ENCODE results near the gene MRPL12.

MRPL12 gene

GRCh38 chr17:81681672-81682071, 21.5 kb upstream of the MRPL12 start:
- Histone ChIP-seq H3K9ac (ENCODE audit: low read length) (no peak overlapping the region), H2AFZ (ENCODE audit: low read length) (no peak overlapping the region), H3F3A (ENCODE audit: insufficient read depth, low read length) (no peaks in the 10 kb centered on the region), H3K36me3 (ENCODE audit: insufficient read depth, low read length) (peaks cover 15% of the 10 kb centered on the region; the same call in 1 of the 2 replicates), H3K4me3 (ENCODE audit: low read depth, low read length, poor library complexity, severe bottlenecking) (no peak overlapping the region), H4K20me1 (ENCODE audit: insufficient read depth, low read length) (no peaks in the 10 kb centered on the region), H3K4me1 (ENCODE audit: insufficient read depth, low read length, severe bottlenecking) (peaks cover 28% of the 10 kb centered on the region), H3K27me3 (ENCODE audit: insufficient read depth, low read length) (no peaks in the 10 kb centered on the region), H3K27ac (ENCODE audit: low read depth, low read length, poor library complexity, severe bottlenecking) (no peak overlapping the region), H3K79me2 (ENCODE audit: insufficient read depth, low read length) (peaks cover 15% of the 10 kb centered on the region), H3K4me2 (ENCODE audit: low read length) (no peak overlapping the region), H3K9me2 (ENCODE audit: low read depth, low read length) (no peaks in the 10 kb centered on the region), H3K9me3 (ENCODE audit: low read length) (no peaks in the 10 kb centered on the region)
- no peak for TF ChIP-seq EZH2 (IDR thresholded peaks at IDR 0.05; ENCODE audit: borderline replicate concordance, low read length)

- H3F3A ChIP-seq (ENCODE audit: insufficient read depth, low read length), result no peaks in the 10 kb centered on the region
- no peaks in the 10 kb centered on the region for H3K9me3 ChIP-seq (ENCODE audit: low read length)
- no peak overlapping the region for H3K27ac ChIP-seq (ENCODE audit: low read depth, low read length, poor library complexity, severe bottlenecking)
- H3K4me2 ChIP-seq (ENCODE audit: low read length), result peak overlapping the region; percentile 87
- H3K27me3 ChIP-seq (ENCODE audit: insufficient read depth, low read length), result no peaks in the 10 kb centered on the region
- H3K9ac ChIP-seq (ENCODE audit: low read length), result peak overlapping the region; percentile 86
- H3K4me3 ChIP-seq (ENCODE audit: low read depth, low read length, poor library complexity, severe bottlenecking), result peak overlapping the region; percentile 82
- H3K9me2 ChIP-seq (ENCODE audit: low read depth, low read length), result no peaks in the 10 kb centered on the region
- H3K4me1 ChIP-seq (ENCODE audit: insufficient read depth, low read length, severe bottlenecking), result peaks cover 28% of the 10 kb centered on the region
- H2AFZ ChIP-seq (ENCODE audit: low read length), result no peak overlapping the region
- peaks cover 15% of the 10 kb centered on the region for H3K79me2 ChIP-seq (ENCODE audit: insufficient read depth, low read length)
- TF ChIP-seq CTCF (IDR thresholded peaks at IDR 0.05; ENCODE audit: low read length) (no peak), EZH2 (IDR thresholded peaks at IDR 0.05; ENCODE audit: borderline replicate concordance, low read length) (no peak)
- no peaks in the 10 kb centered on the region for H4K20me1 ChIP-seq (ENCODE audit: insufficient read depth, low read length)
- peaks cover 24% of the 10 kb centered on the region; the same call in 1 of the 2 replicates for H3K36me3 ChIP-seq (ENCODE audit: insufficient read depth, low read length)
Measured at GRCh38 chr17:81682565-81683207, 20.5 kb upstream of the MRPL12 start.

- H3F3A ChIP-seq (ENCODE audit: insufficient read depth, low read length), result no peaks in the 10 kb centered on the region
- TF ChIP-seq CTCF (IDR thresholded peaks at IDR 0.05; ENCODE audit: low read length) (no peak), EZH2 (IDR thresholded peaks at IDR 0.05; ENCODE audit: borderline replicate concordance, low read length) (no peak)
- no peak overlapping the region for H2AFZ ChIP-seq (ENCODE audit: low read length)
- H4K20me1 ChIP-seq (ENCODE audit: insufficient read depth, low read length), result no peaks in the 10 kb centered on the region
- H3K4me3 ChIP-seq (ENCODE audit: low read depth, low read length, poor library complexity, severe bottlenecking), result peak overlapping the region; percentile 82
- H3K79me2 ChIP-seq (ENCODE audit: insufficient read depth, low read length), result peaks cover 15% of the 10 kb centered on the region
- peaks cover 28% of the 10 kb centered on the region for H3K4me1 ChIP-seq (ENCODE audit: insufficient read depth, low read length, severe bottlenecking)
- peaks cover 29% of the 10 kb centered on the region; the same call in 1 of the 2 replicates for H3K36me3 ChIP-seq (ENCODE audit: insufficient read depth, low read length)
- no peaks in the 10 kb centered on the region for H3K27me3 ChIP-seq (ENCODE audit: insufficient read depth, low read length)
- no peaks in the 10 kb centered on the region for H3K9me3 ChIP-seq (ENCODE audit: low read length)
- H3K4me2 ChIP-seq (ENCODE audit: low read length), result peak overlapping the region; percentile 87
- H3K9me2 ChIP-seq (ENCODE audit: low read depth, low read length), result no peaks in the 10 kb centered on the region
- no peak overlapping the region for H3K27ac ChIP-seq (ENCODE audit: low read depth, low read length, poor library complexity, severe bottlenecking)
- peak overlapping the region; percentile 86 for H3K9ac ChIP-seq (ENCODE audit: low read length)
Measured at GRCh38 chr17:81683208-81683583, 20.0 kb upstream of the MRPL12 start.

Measured in OCI-LY1 (cell line).